Stimulated activated CD8-positive, alpha-beta memory T cell treated with anti-CD3 and anti-CD28 coated beads, Interleukin-15, amount 100 ng/mL, for 48 hours (primary cell): ENCODE data around the gene PLGRKT.
A peak's percentile ranks its signal among the peaks of the same experiment; 100 is the strongest.
"Not testable (repeated sequence)": the region's sequence is repeated elsewhere in the genome, so short reads cannot be mapped to it uniquely, and the experiment has no call there.

Experiments
- DNase-seq, 2 donors: peaks; one replicate each; pipeline ENCODE4 v3.0.0-alpha.2; 2020; ENCODE audit warnings: low read depth in 2 of 2

The PLGRKT gene, protein sequence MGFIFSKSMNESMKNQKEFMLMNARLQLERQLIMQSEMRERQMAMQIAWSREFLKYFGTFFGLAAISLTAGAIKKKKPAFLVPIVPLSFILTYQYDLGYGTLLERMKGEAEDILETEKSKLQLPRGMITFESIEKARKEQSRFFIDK

DNA sequence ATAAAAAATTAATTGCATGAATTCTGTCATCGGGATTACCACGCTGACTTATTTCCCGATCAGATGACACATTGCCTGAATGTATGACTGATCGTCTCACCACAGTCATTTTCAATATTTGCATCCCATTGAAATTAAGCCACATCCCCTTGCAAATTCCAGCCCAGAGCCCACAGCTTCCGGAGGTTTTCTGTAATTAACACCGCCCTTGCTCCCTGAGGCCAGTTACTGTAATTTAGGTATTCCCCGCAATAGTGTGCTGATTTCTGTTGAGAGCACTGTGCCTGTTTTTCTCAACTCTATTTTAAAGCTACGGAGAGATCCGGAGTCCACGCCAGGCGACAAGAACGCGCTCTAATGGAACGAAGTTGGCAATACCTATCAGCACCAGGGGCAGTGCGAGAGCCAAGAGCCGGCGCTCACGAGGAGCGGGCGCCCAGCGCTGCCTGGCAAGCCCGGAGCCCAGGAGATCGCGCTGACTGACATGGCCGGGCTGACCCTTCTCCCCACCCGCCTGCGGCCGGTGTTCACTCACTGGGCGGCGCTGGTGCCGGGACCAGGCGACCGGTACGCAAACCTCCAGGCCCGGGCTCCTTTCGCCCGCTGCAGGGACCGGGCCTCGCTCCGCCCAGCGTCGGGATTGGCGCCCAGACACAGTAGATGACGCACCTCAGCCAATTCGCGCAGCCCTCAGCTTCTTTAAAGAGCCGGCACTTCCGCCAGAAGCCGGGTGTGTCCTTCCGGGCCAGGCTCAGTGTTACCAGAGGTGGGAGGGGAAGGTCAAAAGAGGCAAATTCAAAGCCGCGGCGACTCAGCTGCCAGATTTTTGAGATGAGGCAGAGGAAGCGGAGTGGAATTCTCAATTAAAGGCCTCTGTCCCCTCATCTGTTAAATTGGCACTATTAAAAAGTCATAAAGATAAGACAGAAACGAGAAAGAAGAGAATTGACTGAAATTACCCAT lies at the start of gene PLGRKT:
Gene PLGRKT, minus strand, starts transcription at position 672 of the 963 bp plus-strand sequence. CDS start 5,948 bp downstream, outside the sequence.
- peak; percentile 84 to 89 for DNase-seq

DNA sequence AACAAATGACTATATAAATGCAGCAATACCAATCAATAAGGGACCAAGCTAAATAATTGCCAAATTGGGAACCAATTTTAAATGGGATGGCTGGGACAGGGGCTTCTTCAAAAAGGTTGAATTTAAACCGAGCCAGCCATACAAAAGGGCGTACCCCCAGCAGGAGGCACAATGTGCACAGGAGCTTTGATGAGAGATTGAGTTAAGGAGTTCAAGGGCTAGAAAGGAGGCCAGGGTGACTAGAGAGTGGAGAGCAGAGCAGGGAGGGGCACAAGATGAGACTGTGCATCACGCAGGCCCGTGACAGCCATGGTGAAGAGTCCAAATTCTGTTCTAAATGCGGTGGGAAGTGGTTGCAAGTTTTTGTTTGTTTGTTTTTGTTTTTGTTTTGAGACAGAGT lies 49.3 kb upstream of the PLGRKT start:
- no peak for DNase-seq

DNA sequence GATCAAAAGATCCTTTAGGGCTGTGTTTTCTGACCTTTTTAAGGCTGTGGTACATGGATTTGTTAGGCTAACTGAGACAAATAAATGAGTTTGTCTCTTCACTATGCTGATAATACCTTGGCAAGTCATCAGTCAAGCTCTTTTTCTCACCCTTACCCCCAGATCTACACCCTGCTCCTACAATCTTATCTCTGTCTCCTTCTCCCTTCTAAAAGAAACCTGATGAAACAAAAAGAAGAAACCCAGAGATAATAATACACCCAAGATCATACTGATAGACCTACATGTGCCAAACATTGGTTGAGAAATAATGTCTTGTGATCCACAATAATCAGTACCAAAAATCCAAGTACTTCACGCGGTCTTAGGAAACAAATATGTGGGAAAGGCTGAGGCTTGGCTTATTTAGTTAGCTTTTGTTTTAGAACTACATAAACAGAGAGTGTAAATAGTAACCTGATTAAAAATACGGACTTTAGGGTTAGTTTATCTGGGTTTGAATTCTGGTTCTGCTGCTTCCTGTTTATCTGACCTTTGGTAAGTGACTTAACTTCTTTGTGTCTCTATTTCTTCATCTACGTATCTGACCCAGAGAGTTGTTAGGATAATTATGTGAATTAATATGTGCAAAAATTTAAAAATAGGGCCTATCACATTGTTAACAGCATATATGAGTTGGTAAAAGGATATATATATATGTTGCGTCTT lies 47.8 kb upstream of the PLGRKT start:
- DNase-seq: no peak

DNA sequence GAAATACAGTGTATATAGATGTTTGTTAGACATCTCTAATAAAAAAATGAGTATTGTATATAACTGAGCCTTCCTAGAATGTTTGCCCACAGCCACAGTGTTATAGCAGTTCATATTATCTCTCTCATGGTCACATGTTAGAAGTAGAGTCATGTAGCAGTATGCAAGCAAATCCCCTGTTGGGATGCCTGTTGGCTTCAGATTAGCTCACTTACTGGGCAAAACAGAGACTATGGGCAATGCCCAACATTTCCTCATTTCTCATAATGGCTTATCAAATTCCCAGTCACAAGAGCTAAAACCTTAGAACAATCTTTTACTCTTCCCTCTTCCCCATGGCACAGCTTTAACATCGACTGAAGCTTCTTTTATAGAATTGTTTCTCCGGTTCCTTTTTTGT lies 45.6 kb upstream of the PLGRKT start:
- DNase-seq: no peak

DNA sequence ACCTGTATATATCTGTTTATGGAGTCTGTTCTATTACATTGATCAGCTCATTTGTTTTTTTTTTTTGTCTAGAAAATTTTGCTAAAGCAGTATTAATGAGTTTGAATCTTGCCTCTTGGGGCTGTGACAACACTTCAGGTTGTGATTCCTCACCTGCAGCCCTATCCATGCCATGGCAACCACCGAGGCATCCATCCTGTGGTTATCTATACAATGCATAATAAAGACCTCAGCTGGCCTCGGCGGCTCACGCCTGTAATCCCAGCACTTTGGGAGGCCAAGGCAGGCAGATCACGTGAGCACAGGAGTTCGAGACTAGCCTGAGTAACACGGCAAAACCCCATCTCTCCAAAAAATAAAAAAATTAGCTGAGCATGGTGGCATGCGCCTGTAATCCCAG lies 44.5 kb upstream of the PLGRKT start:
- DNase-seq: no peak

DNA sequence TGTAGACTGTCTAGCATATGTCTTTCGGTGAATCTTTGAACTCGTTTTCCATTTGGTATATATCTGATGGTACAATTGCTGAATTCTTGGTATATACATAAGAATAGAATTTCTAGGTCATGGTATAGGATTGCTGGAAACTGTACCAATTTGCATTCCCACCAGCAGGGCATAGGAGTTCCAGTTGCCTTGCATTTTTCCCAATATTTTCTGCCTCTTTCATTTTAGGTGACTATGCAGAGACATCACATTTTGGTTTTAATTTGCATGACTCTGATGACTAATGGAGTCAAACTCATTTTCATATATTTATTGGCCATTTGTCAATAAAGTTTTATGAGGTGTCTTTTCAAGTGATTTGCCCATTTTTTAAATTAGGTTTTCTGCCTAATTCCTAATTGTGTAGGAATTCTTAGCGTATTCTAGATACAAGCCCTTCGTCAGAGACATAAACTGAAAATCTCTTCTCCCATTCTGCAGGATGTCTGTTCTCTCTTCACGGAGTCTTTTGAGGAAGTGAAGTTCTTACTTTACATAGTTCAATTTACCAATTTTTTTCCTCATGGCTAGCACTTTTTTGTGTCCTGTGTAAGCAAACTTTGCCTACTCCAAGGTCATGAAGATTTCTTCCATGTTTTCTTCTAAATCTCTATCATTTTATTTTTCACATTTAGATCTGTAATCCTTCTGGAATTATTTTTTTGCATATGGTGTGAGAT lies 43.8 kb upstream of the PLGRKT start:
- DNase-seq: no peak

DNA sequence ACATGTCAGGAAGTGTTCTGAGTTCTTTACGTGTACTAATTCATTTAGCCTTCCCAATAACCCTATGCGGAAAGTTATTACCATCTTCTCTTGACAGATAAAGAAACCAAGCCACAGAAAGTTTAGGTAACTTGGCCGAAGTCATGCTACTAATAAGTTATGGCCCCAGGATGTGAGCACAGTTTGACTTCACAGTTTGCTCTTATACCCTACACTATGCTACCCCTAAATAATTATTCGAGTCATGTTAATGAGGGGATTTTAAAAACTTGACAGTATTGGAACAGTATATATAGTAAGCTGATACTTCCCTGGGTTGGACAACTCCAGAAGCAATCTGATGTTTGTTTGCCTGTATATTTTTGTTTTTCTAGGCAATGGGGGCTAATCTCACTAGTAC lies 43.2 kb upstream of the PLGRKT start:
- no peak for DNase-seq

DNA sequence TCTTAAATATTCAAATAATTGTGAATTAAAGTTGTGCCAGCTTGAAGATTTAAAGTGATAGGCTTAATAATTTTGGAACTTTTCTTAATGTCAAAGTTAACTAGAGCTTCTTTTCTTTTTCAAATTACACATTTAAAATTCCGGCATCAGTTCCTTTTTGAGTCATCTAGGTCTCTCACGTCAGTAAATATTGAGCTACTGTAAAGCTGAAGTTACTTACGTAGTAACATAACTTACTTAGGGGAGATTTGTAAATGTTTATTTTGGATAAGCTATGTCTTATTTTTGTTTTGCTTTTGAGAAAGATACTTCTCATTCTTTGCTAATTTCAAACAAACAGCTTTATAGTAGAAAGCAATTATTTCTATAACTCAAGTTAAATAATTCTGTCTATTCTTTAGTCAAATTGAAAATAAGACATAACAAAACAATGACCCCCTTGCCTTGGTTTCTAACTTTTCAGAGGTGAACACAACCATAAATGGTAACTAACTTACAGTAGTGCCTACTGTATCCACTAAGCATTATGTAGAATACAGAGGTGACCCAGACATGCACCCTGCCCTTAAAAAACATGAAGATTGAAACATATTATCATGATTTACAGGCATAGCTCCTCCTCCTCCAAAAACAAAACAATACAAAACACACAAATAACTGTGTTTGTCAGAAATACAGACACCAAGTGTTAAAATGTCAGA lies 42.4 kb upstream of the PLGRKT start:
- DNase-seq: no peak

DNA sequence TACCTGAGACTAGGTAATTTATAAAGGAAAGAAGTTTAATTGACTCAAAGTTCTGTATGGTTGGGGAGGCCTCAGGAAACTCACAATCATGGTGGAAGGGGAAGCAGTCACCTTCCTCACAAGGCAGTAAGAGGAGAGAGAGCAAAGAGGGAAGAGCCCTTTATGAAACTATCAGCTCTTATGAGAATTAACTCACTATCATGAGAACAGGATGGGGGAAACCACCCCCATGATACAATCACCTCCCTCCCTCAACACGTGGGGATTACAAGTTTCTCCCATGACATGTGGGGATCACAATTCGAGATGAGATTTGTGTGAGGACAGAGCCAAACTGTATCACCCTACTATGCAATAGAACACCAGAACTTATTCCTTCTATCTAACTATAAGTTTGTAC lies 40.5 kb upstream of the PLGRKT start:
- DNase-seq: no peak

DNA sequence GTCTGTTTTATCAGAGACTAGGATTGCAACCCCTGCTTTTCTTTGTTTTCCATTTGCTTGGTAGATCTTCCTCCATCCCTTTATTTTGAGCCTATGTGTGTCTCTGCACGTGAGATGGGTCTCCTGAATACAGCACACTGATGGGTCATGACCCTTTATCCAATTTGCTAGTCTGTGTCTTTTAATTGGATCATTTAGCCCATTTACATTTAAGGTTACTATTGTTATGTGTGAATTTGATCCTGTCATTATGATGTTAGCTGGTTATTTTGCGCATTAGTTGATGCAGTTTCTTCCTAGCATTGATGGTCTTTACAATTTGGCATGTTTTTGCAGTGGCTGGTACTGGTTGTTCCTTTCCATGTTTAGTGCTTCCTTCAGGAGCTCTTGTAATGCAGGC lies 37.9 kb upstream of the PLGRKT start:
- DNase-seq: not testable (repeated sequence)

DNA sequence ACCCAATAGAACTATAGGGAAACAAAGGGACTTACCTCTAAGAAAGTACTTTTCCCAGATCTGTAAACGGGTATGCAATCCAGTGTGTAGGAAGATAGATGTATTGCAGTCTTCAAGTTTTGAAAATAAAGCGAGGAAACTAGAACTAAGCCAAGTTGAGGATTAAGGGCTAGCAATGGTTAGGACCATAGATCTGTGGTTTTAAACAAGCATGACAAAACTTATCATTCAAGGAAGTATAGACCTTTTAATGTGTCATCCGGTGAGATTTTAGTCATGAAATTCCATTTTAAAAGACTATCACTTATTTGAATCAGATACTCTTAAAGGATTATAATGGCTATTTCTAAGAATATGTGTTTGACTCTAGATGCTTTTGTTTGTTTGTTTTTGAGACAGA lies 33.1 kb upstream of the PLGRKT start:
- DNase-seq: no peak

DNA sequence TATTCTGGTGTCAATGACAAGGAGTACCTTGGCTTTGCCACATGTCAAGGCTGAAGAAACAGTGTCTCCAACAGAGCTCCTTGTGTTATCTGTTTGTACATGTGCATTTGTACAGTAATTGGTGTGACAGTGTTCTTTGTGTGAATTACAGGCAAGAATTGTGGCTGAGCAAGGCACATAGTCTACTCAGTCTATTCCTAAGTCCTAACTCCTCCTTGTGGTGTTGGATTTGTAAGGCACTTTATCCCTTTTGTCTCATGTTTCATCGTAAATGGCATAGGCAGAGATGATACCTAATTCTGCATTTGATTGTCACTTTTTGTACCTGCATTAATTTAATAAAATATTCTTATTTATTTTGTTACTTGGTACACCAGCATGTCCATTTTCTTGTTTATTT lies 32.4 kb upstream of the PLGRKT start:
- DNase-seq: no peak

DNA sequence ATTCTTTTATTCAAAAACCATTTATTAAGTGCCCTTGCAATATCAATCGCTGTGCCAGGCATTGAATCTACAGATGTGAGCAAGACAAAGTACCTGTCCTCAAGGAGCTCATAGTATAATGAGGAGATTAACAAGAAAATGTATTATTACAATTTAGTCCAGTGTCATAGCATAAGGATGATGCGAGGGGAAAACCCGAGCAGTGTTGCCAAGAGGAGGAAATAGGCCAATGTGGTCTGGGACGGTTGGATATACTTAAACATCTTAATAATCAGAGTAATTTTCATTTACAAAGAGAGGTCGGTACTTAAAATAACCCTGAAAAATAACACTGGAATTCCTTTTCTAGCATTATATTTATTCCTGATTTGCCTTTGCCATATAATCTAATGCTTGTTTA lies 31.1 kb upstream of the PLGRKT start:
- no peak for DNase-seq

DNA sequence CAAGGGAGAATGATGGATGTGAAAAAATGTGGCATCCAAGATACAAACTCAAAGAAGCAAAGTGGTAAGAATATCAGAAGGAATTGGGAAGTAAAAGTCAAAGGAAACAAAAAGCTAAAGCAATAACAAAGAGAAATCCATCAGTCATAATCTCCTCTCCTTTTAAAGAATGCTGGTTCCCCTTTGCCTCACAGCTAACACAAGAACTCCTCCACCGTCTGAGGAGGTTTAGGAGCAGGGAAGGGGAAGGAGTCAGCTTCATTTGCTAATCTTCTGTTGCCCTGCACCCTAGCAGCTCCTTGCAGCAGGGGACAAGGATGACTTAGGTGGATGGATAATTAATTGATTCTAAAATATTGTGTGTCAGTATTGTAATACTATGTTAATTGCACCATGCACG lies 29.0 kb upstream of the PLGRKT start:
- DNase-seq: no peak

DNA sequence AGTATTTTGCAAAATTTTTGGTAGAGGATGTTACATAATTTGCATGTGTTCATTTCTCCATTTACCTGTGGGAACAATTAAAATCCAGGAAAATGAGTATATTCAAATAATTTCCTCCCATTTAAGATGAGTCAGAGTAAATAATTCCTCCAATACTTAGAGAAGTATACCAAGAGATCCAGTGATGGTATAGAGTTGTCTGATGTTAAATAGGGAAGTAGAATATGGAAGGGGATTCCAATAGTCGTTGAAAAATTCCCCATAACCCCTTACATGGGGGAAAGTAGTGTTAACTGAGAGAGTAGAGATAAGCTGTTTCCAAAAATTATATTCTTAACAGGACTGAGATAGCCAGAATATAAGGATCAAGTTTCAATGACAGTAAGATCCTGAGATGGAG lies 28.3 kb upstream of the PLGRKT start:
- no peak for DNase-seq

DNA sequence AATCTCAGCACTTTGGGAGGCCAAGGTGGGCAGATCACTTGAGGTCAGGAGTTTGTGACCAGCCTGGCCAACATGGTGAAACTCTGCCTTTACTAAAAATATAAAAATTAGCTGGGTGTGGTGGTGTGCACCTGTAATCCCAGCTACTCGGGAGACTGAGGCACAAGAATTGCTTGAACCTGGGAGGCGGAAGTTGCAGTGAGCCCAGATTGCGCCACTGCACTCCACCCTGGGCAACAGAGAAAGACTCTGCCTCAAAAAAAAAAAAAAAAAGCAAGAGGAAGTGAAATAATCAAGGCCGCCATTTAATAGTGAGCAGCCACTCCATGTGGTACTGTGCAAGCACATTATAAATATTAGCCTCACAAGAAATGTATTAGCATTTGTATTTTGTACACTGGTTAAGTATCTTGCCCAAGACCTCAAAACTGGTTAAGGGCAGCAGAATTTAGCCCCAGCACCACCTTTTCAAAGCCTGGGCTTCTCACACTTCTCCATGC lies 27.2 kb upstream of the PLGRKT start:
- not testable (repeated sequence) for DNase-seq

DNA sequence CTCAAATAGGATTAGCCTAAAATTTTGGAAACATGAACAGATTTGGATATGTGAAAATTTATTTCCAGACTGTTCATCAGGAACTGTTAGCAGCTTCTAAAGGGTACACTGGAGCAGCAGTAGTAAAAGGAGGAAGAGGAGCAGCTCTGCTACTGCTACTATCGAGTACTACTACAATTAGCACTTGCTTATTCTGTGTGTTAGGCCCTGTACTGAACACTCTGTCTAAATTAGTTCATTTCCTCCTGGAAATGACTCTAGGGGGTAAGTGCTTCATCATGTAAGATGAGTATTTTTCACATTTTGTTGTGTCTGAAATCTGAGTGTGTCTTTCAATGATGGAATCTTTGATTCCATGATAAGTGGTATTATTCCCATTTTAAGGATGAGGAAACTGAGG lies 22.4 kb upstream of the PLGRKT start:
- DNase-seq: no peak

DNA sequence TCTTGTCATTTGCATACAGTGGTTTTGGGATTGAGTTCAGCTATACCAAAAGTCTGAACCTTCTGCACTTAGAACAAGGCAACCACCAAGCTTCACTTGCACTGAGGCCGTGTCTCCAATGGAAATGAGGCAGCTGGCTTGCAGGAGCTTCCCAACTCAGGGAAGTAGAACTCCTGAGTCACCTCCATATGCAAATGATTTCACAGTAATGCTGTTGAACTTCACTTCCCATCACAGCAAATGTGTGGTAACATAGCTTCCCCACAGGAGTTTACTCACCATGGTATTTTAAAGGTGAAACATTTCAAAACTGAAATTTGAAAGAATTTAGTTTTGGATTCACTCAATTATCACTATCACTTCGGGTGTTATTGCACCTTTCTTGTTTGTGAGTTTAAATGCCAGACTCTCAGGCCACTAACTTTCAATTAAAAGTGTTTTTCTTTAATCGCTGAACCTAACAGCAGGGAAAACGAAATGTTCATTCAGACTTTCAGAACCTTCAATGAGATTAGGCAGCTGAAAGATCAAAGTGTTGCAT lies 21.6 kb upstream of the PLGRKT start:
- no peak for DNase-seq

DNA sequence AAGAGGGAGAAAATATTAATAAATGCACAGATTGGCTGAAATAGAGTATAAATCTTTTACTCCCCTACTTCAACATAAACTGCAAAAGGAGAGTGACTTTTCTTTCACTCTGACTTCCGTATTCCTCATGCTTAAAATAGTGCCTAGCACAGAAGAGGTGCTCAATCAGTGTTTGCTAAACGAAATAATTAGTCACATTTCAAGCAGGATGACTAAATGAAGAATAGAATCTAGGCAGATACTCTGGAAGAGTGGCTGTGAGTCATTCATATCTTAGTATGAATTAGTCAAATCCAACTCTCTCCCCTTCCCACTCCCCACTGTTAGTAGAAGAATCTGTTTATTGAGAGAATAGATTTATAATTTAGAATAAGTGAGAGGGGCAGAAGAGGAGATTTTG lies 17.5 kb upstream of the PLGRKT start:
- DNase-seq: no peak

DNA sequence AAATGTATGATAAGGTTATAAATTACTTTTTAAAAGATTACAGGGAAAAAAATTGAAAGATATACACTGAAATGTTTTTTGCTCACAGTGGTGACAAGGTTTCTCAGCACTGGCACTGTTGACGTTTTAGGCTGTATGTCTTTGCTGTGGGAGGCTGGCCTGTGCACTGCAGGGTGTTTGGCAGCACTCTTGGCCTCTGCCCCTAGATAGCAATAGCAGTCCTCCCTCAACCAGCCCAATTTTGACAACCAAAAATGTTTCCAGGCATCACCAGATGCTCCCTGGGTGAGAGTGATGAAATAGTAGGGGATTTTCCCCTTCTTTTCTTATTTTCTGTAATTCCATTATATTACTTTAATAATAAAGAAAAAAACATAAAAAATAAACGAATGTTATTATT lies 15.9 kb upstream of the PLGRKT start:
- no peak for DNase-seq

DNA sequence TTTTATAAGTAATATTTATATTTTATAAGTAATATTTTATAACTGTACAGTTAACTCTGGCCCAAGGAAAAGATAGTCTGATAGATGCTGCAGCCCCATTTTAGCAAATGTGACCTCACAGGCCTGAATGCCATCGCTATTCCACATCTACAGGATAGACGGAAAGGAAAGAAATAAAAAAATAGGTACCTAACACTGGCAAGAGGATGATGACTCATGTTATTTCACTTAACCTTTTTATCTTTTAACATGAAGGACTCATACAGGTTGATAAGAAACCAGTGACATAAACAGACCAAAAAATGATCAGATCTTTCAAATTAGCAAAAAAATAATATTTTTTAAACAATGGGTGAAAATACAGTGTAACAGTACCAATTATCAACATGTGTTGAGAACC lies 15.3 kb upstream of the PLGRKT start:
- DNase-seq: no peak
